AG04450 (cell line): Measurements from ENCODE around the gene FAM20A. TPM values are rescaled to one million over a fixed set of nuclear protein-coding genes. Genes with fewer than 3 reads are reported as not detected.

ENCODE experiments used
- CTCF ChIA-PET: fragments of 300-600, 350-600 bp; formaldehyde crosslinking; extraction: SDS; loops from one replicate; lab custom pipeline; 2022; ENCODE audit warnings: antibody characterized with exemption, inconsistent platforms; lab: Charles Lee
- POLR2A ChIA-PET: fragments of 350-600 bp; formaldehyde crosslinking; extraction: SDS; loops from one replicate; lab custom pipeline; 2021; ENCODE audit warnings: antibody characterized with exemption, inconsistent platforms; lab: Yijun Ruan, JAX
- DNase-seq: peaks from one replicate; pipeline ENCODE4 v3.0.0-alpha.2; 2011; ENCODE audit warnings: low read depth, low spot score
- H3K27ac ChIP-seq: one replicate; pipeline ENCODE4 v1.5.1; 2012; ENCODE audit warnings: low read depth, low read length, control low read depth
- H3K27me3 ChIP-seq: one replicate; pipeline ENCODE4 v1.6.0; 2012; ENCODE audit warnings: low read length; ENCODE audit not compliant: control insufficient read depth, insufficient read depth
- H3K4me3 ChIP-seq: 2 replicates; pipeline ENCODE4 v1.5.1; 2011; ENCODE audit warnings: mild to moderate bottlenecking, low read depth, low read length, control low read depth
- H3K9me3 ChIP-seq: 2 replicates; pipeline ENCODE4 v1.5.1; 2012; ENCODE audit warnings: low read length; ENCODE audit not compliant: control insufficient read depth, insufficient read depth
- CTCF ChIP-seq: IDR thresholded peaks from 2 replicates; pipeline ENCODE4 v1.5.1; 2011; ENCODE audit warnings: low read depth, low read length, control low read depth, inconsistent platforms
- polyA plus RNA-seq: library from polyadenylated mRNA; depleted of rRNA; stranded (reverse); fragments of >200 nt; gene quantifications from 2 replicates; pipeline ENCODE4 v1.2.3, GENCODE V29; 2011

FAM20A gene
- polyA plus RNA-seq, 1 experiment = not detected

GRCh38 chr17:68533887-68534694 lies 67.1 kb downstream of the FAM20A start:
- peak; percentile 57 for TF ChIP-seq CTCF
- Histone ChIP-seq H3K27me3 (no peaks in the 10 kb centered on the region), H3K27ac (no peak overlapping the region), H3K4me3 (no peak overlapping the region), H3K9me3 (no peaks in the 10 kb centered on the region)
- CTCF ChIA-PET = interaction anchor here (0.5 to 3.1 kb wide), 15 partner anchors 9 to 713 kb away, joined by 3 to 37 read pairs (median 5); partner anchors contain the start of gene PRKAR1A
- no peak for DNase-seq
- POLR2A ChIA-PET = interaction anchor here (0.7 kb wide), 1 partner anchor 22 kb away, joined by 5 read pairs; the partner anchor contains the start of gene PRKAR1A

- ChIA-PET CTCF (interaction anchor here (1.4 to 3.1 kb wide), 5 partner anchors 15 to 239 kb away, joined by 3 to 37 read pairs (median 4); no protein-coding TSS in a partner anchor), POLR2A (no interaction called here)
- Histone ChIP-seq H3K9me3 (no peaks in the 10 kb centered on the region), H3K4me3 (no peak overlapping the region), H3K27me3 (no peaks in the 10 kb centered on the region), H3K27ac (no peak overlapping the region)
- TF ChIP-seq CTCF = no peak
- DNase-seq = no peak
Measured at GRCh38 chr17:68532826-68533225, 68.3 kb downstream of the FAM20A start.

DNA sequence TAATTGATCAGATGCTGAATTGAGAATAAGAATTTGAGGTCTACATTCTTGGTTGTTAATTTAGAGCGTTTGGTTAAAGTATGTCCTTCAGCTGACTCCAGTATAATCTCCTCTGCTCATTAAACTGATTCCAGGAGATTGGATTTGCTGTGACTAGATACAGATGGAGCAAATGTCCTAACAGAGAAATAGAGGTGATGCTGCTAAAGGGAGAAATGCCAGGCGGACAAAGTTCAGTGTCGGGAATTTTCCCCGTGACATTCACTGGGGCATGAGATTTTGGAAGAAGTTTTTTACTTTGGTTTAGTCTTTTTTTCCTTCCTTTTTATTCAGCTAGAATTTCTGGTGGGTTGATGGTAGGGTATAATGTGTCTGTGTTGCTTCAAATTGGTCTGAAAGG lies 69.9 kb downstream of the FAM20A start:
- ChIA-PET POLR2A (no interaction called here), CTCF (interaction anchor here (1.1 to 1.7 kb wide), 3 partner anchors 16 to 83 kb away, joined by 3 to 6 read pairs (median 4); no protein-coding TSS in a partner anchor)
- H3K27me3 ChIP-seq = no peaks in the 10 kb centered on the region
- TF ChIP-seq CTCF = no peak
- no peak overlapping the region for H3K4me3 ChIP-seq
- H3K27ac ChIP-seq = no peak overlapping the region
- H3K9me3 ChIP-seq = no peaks in the 10 kb centered on the region
- DNase-seq = no peak

GRCh38 chr17:68527314-68527713 lies 73.9 kb downstream of the FAM20A start:
- Histone ChIP-seq H3K27me3 (no peaks in the 10 kb centered on the region), H3K4me3 (no peak overlapping the region), H3K9me3 (no peaks in the 10 kb centered on the region), H3K27ac (no peak overlapping the region)
- TF ChIP-seq CTCF = no peak
- no peak for DNase-seq
- ChIA-PET CTCF (no interaction called here), POLR2A (no interaction called here)

DNA sequence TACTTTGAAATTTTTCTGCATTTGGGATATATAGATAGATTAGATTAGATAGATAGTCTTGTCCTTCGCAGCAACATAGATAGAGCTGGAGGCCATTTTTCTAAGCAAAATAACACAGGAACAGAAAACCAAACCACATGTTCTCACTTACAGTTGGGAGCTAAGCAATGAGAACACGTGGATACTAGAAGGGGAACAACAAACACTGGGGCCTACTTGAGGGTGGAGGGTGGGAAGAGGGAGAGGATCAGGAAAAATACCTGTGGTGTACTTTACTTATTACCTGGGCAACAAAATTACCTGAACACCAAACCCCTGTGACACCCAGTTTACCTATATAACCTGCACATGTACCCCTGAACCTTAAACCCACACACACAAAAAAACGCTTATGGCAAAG lies 74.6 kb downstream of the FAM20A start:
- CTCF ChIA-PET = interaction anchor here (2.5 kb wide), 1 partner anchor 8 kb away, joined by 7 read pairs; no protein-coding TSS in a partner anchor
- POLR2A ChIA-PET = no interaction called here
- Histone ChIP-seq H3K27ac (no peak overlapping the region), H3K27me3 (no peaks in the 10 kb centered on the region), H3K4me3 (no peak overlapping the region), H3K9me3 (no peaks in the 10 kb centered on the region)
- DNase-seq = no peak
- TF ChIP-seq CTCF = no peak
